HT1080 (cell line): ENCODE results near the gene MASP2. TPM values are rescaled to one million over a fixed set of nuclear protein-coding genes. Genes with fewer than 3 reads are reported as not detected.
"Not testable (repeated sequence)": the region's sequence is repeated elsewhere in the genome, so short reads cannot be mapped to it uniquely, and the experiment has no call there.

Experiments used
- DNase-seq: peaks from one replicate; pipeline ENCODE4 v3.0.0-alpha.2; 2015; ENCODE audit warnings: low read depth
- polyA plus RNA-seq, 2 experiments: library from polyadenylated mRNA; depleted of rRNA; stranded (reverse); fragments of >200 nt; gene quantifications; 2 replicates each; pipeline ENCODE4 v1.2.3, GENCODE V29; 2015
- total RNA-seq: library from RNA; depleted of rRNA; stranded (reverse); fragments of >200 nt; shearing (Covaris generic); gene quantifications from 2 replicates; pipeline ENCODE4 v1.2.3, GENCODE V29; 2014; rRNA removed

The MASP2 gene
- not detected in 2 replicates for total RNA-seq
- not detected in 2 replicates for polyA plus RNA-seq (2015; cell fraction: cytosol; rRNA removed)
- not detected in 2 replicates for polyA plus RNA-seq (2015; cell fraction: nucleus; rRNA removed)

- no peak for DNase-seq
Measured at GRCh38 chr1:11046625-11047365, at the start of gene MASP2. TSS of gene MASP2 (minus strand) at chr1:11047239. CDS start at chr1:11047207, 32 bp downstream.

GRCh38 chr1:11083784-11084183, 36.7 kb upstream of the MASP2 start:
- DNase-seq = not testable (repeated sequence)

- DNase-seq = no peak
Measured at GRCh38 chr1:11080931-11081330, 33.9 kb upstream of the MASP2 start.

- no peak for DNase-seq
Measured at GRCh38 chr1:11078631-11079030, 31.6 kb upstream of the MASP2 start.

GRCh38 chr1:11073398-11073797, 26.4 kb upstream of the MASP2 start:
- not testable (repeated sequence) for DNase-seq

- no peak for DNase-seq
Measured at GRCh38 chr1:11072216-11072917, 25.3 kb upstream of the MASP2 start.

- DNase-seq = no peak
Measured at GRCh38 chr1:11071463-11072215, 24.6 kb upstream of the MASP2 start.

GRCh38 chr1:11070876-11071275, 23.8 kb upstream of the MASP2 start:
- no peak for DNase-seq

GRCh38 chr1:11068600-11069473, 21.8 kb upstream of the MASP2 start:
- no peak for DNase-seq

GRCh38 chr1:11067716-11068599, 20.9 kb upstream of the MASP2 start:
- DNase-seq = no peak

- DNase-seq = no peak
Measured at GRCh38 chr1:11065796-11066195, 18.8 kb upstream of the MASP2 start.

- DNase-seq = no peak
Measured at GRCh38 chr1:11064942-11065341, 17.9 kb upstream of the MASP2 start.

GRCh38 chr1:11063937-11064537, 17.0 kb upstream of the MASP2 start:
- DNase-seq = not testable (repeated sequence)

GRCh38 chr1:11062965-11063401, 15.9 kb upstream of the MASP2 start:
- DNase-seq = peak; percentile 43

GRCh38 chr1:11061652-11062365, 14.8 kb upstream of the MASP2 start:
- no peak for DNase-seq

- DNase-seq = peak; percentile 86
Measured at GRCh38 chr1:11059968-11060830, 13.2 kb upstream of the MASP2 start, which contains the start of gene SRM. TSS of gene SRM (minus strand) at chr1:11060018. CDS start at chr1:11059943, 75 bp downstream.

GRCh38 chr1:11059155-11059967, 12.3 kb upstream of the MASP2 start:
- no peak for DNase-seq
